Activated CD4-positive, alpha-beta T cell treated with anti-CD3 and anti-CD28 coated beads, Interleukin-10, Interleukin-2, amounts not matched to agents 100 ng/mL and 50 ng/mL, durations not matched to agents 16 hours and 8 hours (primary cell): ENCODE results near the gene GLIS2.
A peak's percentile ranks its signal among the peaks of the same experiment; 100 is the strongest.
"Not testable (repeated sequence)": the region's sequence is repeated elsewhere in the genome, so short reads cannot be mapped to it uniquely, and the experiment has no call there.

Experiments used
- DNase-seq: peaks from one replicate; pipeline ENCODE4 v3.0.0-alpha.2; 2020

The GLIS2 gene

GRCh38 chr16:4321286-4322120 lies 5.6 kb downstream of the GLIS2 start:
- DNase-seq: no peak

- DNase-seq: no peak
Measured at GRCh38 chr16:4322121-4323052, 6.5 kb downstream of the GLIS2 start.

- no peak for DNase-seq
Measured at GRCh38 chr16:4323071-4323844, 7.4 kb downstream of the GLIS2 start.

GRCh38 chr16:4323845-4324488 lies 8.1 kb downstream of the GLIS2 start:
- DNase-seq: no peak

GRCh38 chr16:4324492-4325252 lies 8.8 kb downstream of the GLIS2 start:
- no peak for DNase-seq

- DNase-seq: no peak
Measured at GRCh38 chr16:4325253-4325758, 9.4 kb downstream of the GLIS2 start.

- DNase-seq: no peak
Measured at GRCh38 chr16:4327386-4328045, 11.6 kb downstream of the GLIS2 start.

- DNase-seq: peak; percentile 58
Measured at GRCh38 chr16:4328046-4328781, 12.3 kb downstream of the GLIS2 start.

GRCh38 chr16:4328782-4329775 lies 13.2 kb downstream of the GLIS2 start:
- DNase-seq: no peak

GRCh38 chr16:4330277-4330874 lies 14.5 kb downstream of the GLIS2 start:
- peak; percentile 71 for DNase-seq

- no peak for DNase-seq
Measured at GRCh38 chr16:4332083-4332482, 16.2 kb downstream of the GLIS2 start.

- no peak for DNase-seq
Measured at GRCh38 chr16:4332623-4333307, 16.9 kb downstream of the GLIS2 start.

- no peak for DNase-seq
Measured at GRCh38 chr16:4333308-4333638, 17.4 kb downstream of the GLIS2 start.

- DNase-seq: not testable (repeated sequence)
Measured at GRCh38 chr16:4333714-4334113, 17.8 kb downstream of the GLIS2 start.

- DNase-seq: no peak
Measured at GRCh38 chr16:4334724-4335495, 19.0 kb downstream of the GLIS2 start.

- DNase-seq: no peak
Measured at GRCh38 chr16:4336701-4337539, 21.1 kb downstream of the GLIS2 start.
